Astrocyte (in vitro differentiated cells and primary cell): ENCODE data around the gene MST1.

ENCODE experiments used
- CTCF ChIP-seq: IDR thresholded peaks from 2 replicates; pipeline ENCODE4 v1.5.1; 2011; ENCODE audit warnings: low read depth, mild to moderate bottlenecking, inconsistent platforms, low read length, moderate library complexity; ENCODE audit not compliant: insufficient read depth
- EZH2 ChIP-seq: IDR thresholded peaks from 2 replicates; pipeline ENCODE4 v1.6.1; 2012; ENCODE audit warnings: mild to moderate bottlenecking, low read length, inconsistent platforms; ENCODE audit not compliant: insufficient read depth

GRCh38 chr3:49715611-49716121, 26.4 kb upstream of the MST1 start:
- TF ChIP-seq CTCF (no peak), EZH2 (no peak)
